ENCODE measurements around the gene SLC5A9.
"Not testable (repeated sequence)": the region's sequence is repeated elsewhere in the genome, so short reads cannot be mapped to it uniquely, and the experiment has no call there.

SLC5A9 gene

GRCh38 chr1:48261881-48262400 is 39.4 kb downstream of the SLC5A9 start:
- H3K4me3 ChIP-seq (ENCODE audit: low read depth, low read length): no peak overlapping the region
- no peak for DNase-seq (ENCODE audit: low read depth)
- TF ChIP-seq CTCF (IDR thresholded peaks at IDR 0.05; ENCODE audit: control insufficient read depth, extremely low read depth, insufficient read depth): no peak

- DNase-seq (ENCODE audit: low read depth): no peak
- TF ChIP-seq CTCF (IDR thresholded peaks at IDR 0.05; ENCODE audit: control insufficient read depth, extremely low read depth, insufficient read depth): no peak
- H3K4me3 ChIP-seq (ENCODE audit: low read depth, low read length): no peak overlapping the region
Observed at GRCh38 chr1:48263041-48263440, 40.5 kb downstream of the SLC5A9 start.

GRCh38 chr1:48266576-48266975 is 44.1 kb downstream of the SLC5A9 start:
- no peak overlapping the region for H3K4me3 ChIP-seq (ENCODE audit: low read depth, low read length)
- DNase-seq (ENCODE audit: low read depth): no peak
- TF ChIP-seq CTCF (IDR thresholded peaks at IDR 0.05; ENCODE audit: control insufficient read depth, extremely low read depth, insufficient read depth): no peak

GRCh38 chr1:48277437-48277836 is 54.9 kb downstream of the SLC5A9 start:
- H3K4me3 ChIP-seq (ENCODE audit: low read depth, low read length); DNase-seq (ENCODE audit: low read depth): not testable (repeated sequence)

GRCh38 chr1:48282329-48282728 is 59.8 kb downstream of the SLC5A9 start:
- H3K4me3 ChIP-seq (ENCODE audit: low read depth, low read length); DNase-seq (ENCODE audit: low read depth): not testable (repeated sequence)

- not testable (repeated sequence) for H3K4me3 ChIP-seq (ENCODE audit: low read depth, low read length); DNase-seq (ENCODE audit: low read depth)
Observed at GRCh38 chr1:48284696-48285420, 62.3 kb downstream of the SLC5A9 start.

- no peak overlapping the region for H3K4me3 ChIP-seq (ENCODE audit: low read depth, low read length)
- no peak for DNase-seq (ENCODE audit: low read depth)
- TF ChIP-seq CTCF (IDR thresholded peaks at IDR 0.05; ENCODE audit: control insufficient read depth, extremely low read depth, insufficient read depth): no peak
Observed at GRCh38 chr1:48285525-48285924, 63.0 kb downstream of the SLC5A9 start.

- H3K4me3 ChIP-seq (ENCODE audit: low read depth, low read length): no peak overlapping the region
- no peak for DNase-seq (ENCODE audit: low read depth)
- TF ChIP-seq CTCF (IDR thresholded peaks at IDR 0.05; ENCODE audit: control insufficient read depth, extremely low read depth, insufficient read depth): no peak
Observed at GRCh38 chr1:48291421-48291820, 68.9 kb downstream of the SLC5A9 start.
